OCI-LY1 (cell line): ENCODE results near the gene TBL3.

Experiments
- H2AFZ ChIP-seq: fragments of 200-600 bp; sonication (generic), shearing (Covaris generic); 2 replicates; pipeline ENCODE4 v1.6.0; 2014; ENCODE audit warnings: antibody characterized with exemption, mild to moderate bottlenecking, low read length
- H3F3A ChIP-seq: fragments of 200-600 bp; sonication (generic), shearing (Covaris generic); 2 replicates; pipeline ENCODE4 v1.6.0; 2014; ENCODE audit warnings: mild to moderate bottlenecking, antibody characterized with exemption, low read length, moderate library complexity; ENCODE audit not compliant: insufficient read depth
- H3K27ac ChIP-seq: fragments of 200-600 bp; sonication (generic); 2 replicates; pipeline ENCODE4 v1.5.1; 2014; ENCODE audit warnings: low read length, mixed run types, mild to moderate bottlenecking, low read depth; ENCODE audit not compliant: poor library complexity, severe bottlenecking
- H3K27me3 ChIP-seq: fragments of 200-600 bp; sonication (generic); 2 replicates; pipeline ENCODE4 v1.6.0; 2014; ENCODE audit warnings: antibody characterized with exemption, mild to moderate bottlenecking, low read length, moderate library complexity; ENCODE audit not compliant: insufficient read depth
- H3K36me3 ChIP-seq: fragments of 200-600 bp; sonication (generic); 2 replicates; pipeline ENCODE4 v1.6.1; 2014; ENCODE audit warnings: mild to moderate bottlenecking, antibody characterized with exemption, low read length, moderate library complexity, mixed read lengths; ENCODE audit not compliant: insufficient read depth
- H3K4me1 ChIP-seq: fragments of 200-600 bp; sonication (generic); 2 replicates; pipeline ENCODE4 v1.5.1; 2014; ENCODE audit warnings: mild to moderate bottlenecking, low read length, moderate library complexity; ENCODE audit not compliant: insufficient read depth, severe bottlenecking
- H3K4me2 ChIP-seq: fragments of 200-600 bp; sonication (generic), shearing (Covaris generic); 2 replicates; pipeline ENCODE4 v1.6.1; 2014; ENCODE audit warnings: low read length
- H3K4me3 ChIP-seq: fragments of 200-600 bp; sonication (generic); 2 replicates; pipeline ENCODE4 v1.5.1; 2014; ENCODE audit warnings: low read length, low read depth, mild to moderate bottlenecking, mixed read lengths; ENCODE audit not compliant: poor library complexity, severe bottlenecking
- H3K79me2 ChIP-seq: fragments of 200-600 bp; shearing (Covaris generic); 2 replicates; pipeline ENCODE4 v1.6.1; 2016; ENCODE audit warnings: mixed run types, low read length, mixed read lengths; ENCODE audit not compliant: insufficient read depth
- H3K9ac ChIP-seq: fragments of 200-600 bp; sonication (generic), shearing (Covaris generic); 2 replicates; pipeline ENCODE4 v1.6.1; 2014; ENCODE audit warnings: mild to moderate bottlenecking, low read length, mixed read lengths
- H3K9me2 ChIP-seq: fragments of 200-600 bp; sonication (generic), shearing (Covaris generic); 2 replicates; pipeline ENCODE4 v1.6.1; 2014; ENCODE audit warnings: low read depth, mild to moderate bottlenecking, low read length, mixed read lengths
- H3K9me3 ChIP-seq: fragments of 200-600 bp; shearing (Covaris generic); 2 replicates; pipeline ENCODE4 v1.6.1; 2014; ENCODE audit warnings: low read length, mixed read lengths
- H4K20me1 ChIP-seq: fragments of 200-600 bp; sonication (generic), shearing (Covaris generic); 2 replicates; pipeline ENCODE4 v1.6.0; 2016; ENCODE audit warnings: mild to moderate bottlenecking, low read length; ENCODE audit not compliant: insufficient read depth
- CTCF ChIP-seq: fragments of 200-600 bp; sonication (generic), shearing (Covaris generic); IDR thresholded peaks from 2 replicates; pipeline ENCODE4 v1.5.1; 2017; ENCODE audit warnings: mild to moderate bottlenecking, antibody characterized with exemption, low read length, moderate library complexity, mixed read lengths
- EZH2 ChIP-seq: fragments of 200-600 bp; sonication (generic), shearing (Covaris generic); IDR thresholded peaks from 2 replicates; pipeline ENCODE4 v1.8.0; 2017; ENCODE audit warnings: borderline replicate concordance, mixed run types, mild to moderate bottlenecking, antibody characterized with exemption, low read length, moderate library complexity, mixed read lengths

The TBL3 gene

GRCh38 chr16:2003827-2004641 is 32.2 kb downstream of the TBL3 start:
- peaks cover 45% of the 10 kb centered on the region for H3K4me1 ChIP-seq
- H3K9me3 ChIP-seq, result no peaks in the 10 kb centered on the region
- no peak overlapping the region for H3K27ac ChIP-seq
- H4K20me1 ChIP-seq, result no peaks in the 10 kb centered on the region
- no peaks in the 10 kb centered on the region for H3K27me3 ChIP-seq
- H3K36me3 ChIP-seq, result peaks cover 53% of the 10 kb centered on the region
- H2AFZ ChIP-seq, result no peak overlapping the region
- no peak overlapping the region for H3K4me3 ChIP-seq
- peak; percentile 94 for TF ChIP-seq CTCF
- no peak for TF ChIP-seq EZH2
- no peaks in the 10 kb centered on the region for H3F3A ChIP-seq
- no peaks in the 10 kb centered on the region for H3K9me2 ChIP-seq
- H3K4me2 ChIP-seq, result peak overlapping the region; percentile 6; the same call in 1 of the 2 replicates
- peaks cover 9% of the 10 kb centered on the region for H3K79me2 ChIP-seq
- no peak overlapping the region for H3K9ac ChIP-seq

- H3K27ac ChIP-seq, result no peak overlapping the region
- H4K20me1 ChIP-seq, result no peaks in the 10 kb centered on the region
These were observed 33.1 kb downstream of the TBL3 start for GRCh38 chr16:2004795-2005517.

GRCh38 chr16:2005646-2006045 is 33.8 kb downstream of the TBL3 start:
- H3K9me3 ChIP-seq, result no peaks in the 10 kb centered on the region
- TF ChIP-seq CTCF (peak; percentile 78), EZH2 (no peak)
- no peak overlapping the region; the same call in 1 of the 2 replicates for H3K9ac ChIP-seq
- peaks cover 36% of the 10 kb centered on the region for H3K36me3 ChIP-seq
- H3K27ac ChIP-seq, result no peak overlapping the region
- H3K79me2 ChIP-seq, result peaks cover 11% of the 10 kb centered on the region
- H3K4me3 ChIP-seq, result peak overlapping the region; percentile 13
- H3K27me3 ChIP-seq, result no peaks in the 10 kb centered on the region
- H3K9me2 ChIP-seq, result no peaks in the 10 kb centered on the region
- H4K20me1 ChIP-seq, result no peaks in the 10 kb centered on the region
- no peak overlapping the region for H2AFZ ChIP-seq
- peak overlapping the region; percentile 48; the same call in 1 of the 2 replicates for H3K4me2 ChIP-seq
- H3F3A ChIP-seq, result no peaks in the 10 kb centered on the region
- H3K4me1 ChIP-seq, result peaks cover 53% of the 10 kb centered on the region

More at GRCh38 chr16:2004795-2005517, 33.1 kb downstream of the TBL3 start:
- peak overlapping the region; percentile 18; the same call in 1 of the 2 replicates for H3K4me2 ChIP-seq
- no peak overlapping the region for H2AFZ ChIP-seq
- H3K4me1 ChIP-seq, result peaks cover 47% of the 10 kb centered on the region
- no peaks in the 10 kb centered on the region for H3K27me3 ChIP-seq
- H3K4me3 ChIP-seq, result no peak overlapping the region
- peaks cover 11% of the 10 kb centered on the region for H3K79me2 ChIP-seq
- H3K9ac ChIP-seq, result no peak overlapping the region
- H3K9me3 ChIP-seq, result no peaks in the 10 kb centered on the region
- TF ChIP-seq CTCF, result no peak
- no peak for TF ChIP-seq EZH2
- no peaks in the 10 kb centered on the region for H3F3A ChIP-seq
- H3K9me2 ChIP-seq, result no peaks in the 10 kb centered on the region
- peaks cover 43% of the 10 kb centered on the region for H3K36me3 ChIP-seq
